NCI-H345 treated with DMSO at 0.1 percent for 48 hours (cell line): ENCODE measurements around the gene SLC6A2.
A peak's percentile ranks its signal among the peaks of the same experiment; 100 is the strongest.
"Not testable (repeated sequence)": the region's sequence is repeated elsewhere in the genome, so short reads cannot be mapped to it uniquely, and the experiment has no call there.

Experiments used
- DNase-seq: peaks from one replicate; lab custom pipeline; 2025; ENCODE audit not compliant: unreplicated experiment; lab: John Stamatoyannopoulos, UW

SLC6A2 gene

GRCh38 chr16:55709801-55710200, 54.0 kb downstream of the SLC6A2 start:
- no peak for DNase-seq

- DNase-seq: no peak
These were observed 54.7 kb downstream of the SLC6A2 start for GRCh38 chr16:55710466-55710865.

- peak; percentile 47 for DNase-seq
These were observed 56.4 kb downstream of the SLC6A2 start for GRCh38 chr16:55711959-55712876.

- no peak for DNase-seq
These were observed 57.3 kb downstream of the SLC6A2 start for GRCh38 chr16:55713103-55713502.

- DNase-seq: no peak
These were observed 61.5 kb downstream of the SLC6A2 start for GRCh38 chr16:55717326-55717725.

- no peak for DNase-seq
These were observed 69.4 kb downstream of the SLC6A2 start for GRCh38 chr16:55725055-55725777.

GRCh38 chr16:55728797-55729196, 73.0 kb downstream of the SLC6A2 start:
- no peak for DNase-seq

GRCh38 chr16:55730115-55730514, 74.3 kb downstream of the SLC6A2 start:
- DNase-seq: no peak

- DNase-seq: no peak
These were observed 76.7 kb downstream of the SLC6A2 start for GRCh38 chr16:55732496-55732895.

- no peak for DNase-seq
These were observed 78.9 kb downstream of the SLC6A2 start for GRCh38 chr16:55734665-55735064.

- DNase-seq: no peak
These were observed 79.5 kb downstream of the SLC6A2 start for GRCh38 chr16:55735120-55735781.

- DNase-seq: no peak
These were observed 80.9 kb downstream of the SLC6A2 start for GRCh38 chr16:55736671-55737070.

- DNase-seq: no peak
These were observed 81.5 kb downstream of the SLC6A2 start for GRCh38 chr16:55737318-55737717.

GRCh38 chr16:55737966-55738365, 82.2 kb downstream of the SLC6A2 start:
- no peak for DNase-seq

- DNase-seq: no peak
These were observed 90.3 kb downstream of the SLC6A2 start for GRCh38 chr16:55746081-55746480.

GRCh38 chr16:55747785-55748184, 92.0 kb downstream of the SLC6A2 start:
- no peak for DNase-seq

GRCh38 chr16:55752465-55753144, 96.8 kb downstream of the SLC6A2 start:
- DNase-seq: not testable (repeated sequence)

- DNase-seq: not testable (repeated sequence)
These were observed 97.4 kb downstream of the SLC6A2 start for GRCh38 chr16:55753145-55753631.
